TTC549 (cell line): Measurements from ENCODE around the gene TBX18.

Experiments
- FAIRE-seq: peaks from 2 replicates; lab custom pipeline; 2012; peaks lifted over from hg19 to GRCh38; lab: Jason Lieb, UNC

Gene TBX18

DNA sequence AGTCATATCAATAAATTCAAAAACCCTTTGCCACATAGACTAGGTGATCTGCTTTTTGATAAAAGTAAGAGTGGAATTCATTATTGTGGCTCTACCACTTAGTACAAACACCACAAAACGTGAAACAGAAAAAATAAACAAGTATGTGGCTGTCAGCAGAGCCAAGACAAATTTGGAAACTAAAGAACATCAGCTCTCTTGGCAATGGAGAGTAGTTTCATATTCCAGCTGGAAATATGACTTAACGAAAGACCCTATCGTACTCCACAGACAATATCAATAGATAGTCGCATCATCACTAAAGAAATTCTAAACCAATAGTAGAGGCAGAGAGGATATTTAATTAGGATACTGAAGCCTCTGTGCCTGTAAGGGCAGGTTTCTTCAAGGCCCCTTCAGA is 20.8 kb downstream of the TBX18 start:
- FAIRE-seq, result no peak

DNA sequence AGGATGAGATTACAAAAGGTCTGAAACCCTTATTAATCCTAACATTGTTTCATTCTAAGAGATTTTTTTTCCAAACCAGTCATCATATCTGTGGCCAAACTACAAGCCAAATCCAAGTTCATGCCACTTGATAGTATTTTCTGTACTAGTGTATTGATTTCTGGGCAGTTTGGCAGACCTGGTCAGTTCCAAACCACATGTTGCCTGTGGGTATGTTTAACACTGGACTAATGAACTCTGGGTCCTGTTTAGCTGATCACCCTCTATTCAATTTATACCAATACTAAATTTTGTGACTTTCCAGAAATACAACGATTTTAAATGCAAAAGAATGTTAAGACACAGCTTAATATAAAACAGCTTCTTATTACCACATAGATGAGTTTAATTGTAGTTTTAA is 24.0 kb downstream of the TBX18 start:
- no peak for FAIRE-seq

DNA sequence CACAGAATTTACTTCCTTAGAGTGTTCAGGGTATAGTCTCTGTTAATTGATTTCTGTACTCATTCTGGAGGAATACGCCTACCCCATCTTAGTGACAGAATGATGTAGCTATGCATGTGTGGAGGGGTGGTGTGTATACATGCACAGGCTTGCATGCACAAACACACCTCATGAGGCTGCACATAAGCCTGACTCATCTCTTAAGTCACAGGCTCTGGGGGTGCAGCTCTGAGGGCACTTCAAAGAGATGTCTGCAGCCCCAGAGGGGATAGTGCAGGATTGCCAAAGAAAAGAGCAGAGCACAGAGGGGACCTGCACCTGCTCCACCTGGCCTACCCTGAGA is 24.6 kb downstream of the TBX18 start:
- no peak for FAIRE-seq

DNA sequence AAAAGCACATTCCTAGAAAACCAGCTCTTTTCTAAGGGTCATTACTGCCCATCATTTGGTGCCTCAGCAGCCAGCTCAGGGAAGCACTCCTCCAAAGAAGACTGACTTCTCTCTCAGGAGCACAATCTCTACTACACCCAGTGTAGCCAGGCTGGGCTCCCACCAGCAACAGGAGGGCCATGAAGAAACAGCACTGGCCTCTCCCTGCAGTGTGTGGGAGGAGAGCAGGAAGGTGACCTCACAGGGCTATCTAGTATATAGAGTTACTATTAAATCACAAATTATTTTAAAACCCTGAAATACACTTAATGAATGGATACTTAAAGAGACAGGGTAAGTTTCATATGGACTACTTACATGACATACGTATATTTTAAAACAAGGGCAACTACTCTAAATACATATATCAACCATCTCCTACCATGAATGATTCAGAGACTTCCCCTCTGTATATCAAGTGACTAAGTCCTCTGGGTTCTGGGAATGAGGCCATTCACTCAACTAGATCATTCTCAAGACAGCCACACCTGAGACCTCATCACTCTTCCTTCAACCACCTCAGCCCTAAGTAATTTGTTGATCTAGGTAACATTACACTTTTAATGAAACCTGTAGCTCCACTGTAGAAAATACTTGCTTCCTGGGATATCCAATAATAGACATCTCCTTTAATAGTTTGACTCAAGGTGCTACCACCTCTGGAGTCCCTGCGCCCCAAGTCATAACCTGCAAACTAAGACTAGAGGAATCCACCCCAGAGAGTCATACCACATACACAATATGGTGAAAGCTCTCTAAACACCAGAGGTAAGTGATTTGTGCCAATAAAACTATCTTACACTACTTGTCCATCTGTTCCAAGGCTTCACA is 25.2 kb downstream of the TBX18 start:
- FAIRE-seq, result no peak

DNA sequence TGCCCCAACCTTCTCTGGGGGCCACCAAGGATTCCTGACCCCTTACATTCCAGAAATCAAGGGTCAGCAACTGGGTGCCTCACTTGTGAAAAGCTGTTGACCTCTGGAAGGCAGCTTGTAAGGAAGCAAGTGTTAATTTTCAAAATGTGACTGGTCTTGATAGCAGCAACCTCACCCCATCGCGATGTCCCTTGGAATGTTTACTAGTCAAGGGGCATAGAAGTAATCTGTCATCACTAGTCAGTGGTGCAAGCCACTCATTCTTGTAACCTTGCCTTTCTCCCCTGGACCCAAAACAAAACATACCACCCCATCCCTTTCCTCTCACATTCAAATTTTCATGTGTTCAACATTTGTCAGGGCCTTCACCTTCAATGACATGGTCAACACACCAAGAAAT is 30.5 kb downstream of the TBX18 start:
- no peak for FAIRE-seq

DNA sequence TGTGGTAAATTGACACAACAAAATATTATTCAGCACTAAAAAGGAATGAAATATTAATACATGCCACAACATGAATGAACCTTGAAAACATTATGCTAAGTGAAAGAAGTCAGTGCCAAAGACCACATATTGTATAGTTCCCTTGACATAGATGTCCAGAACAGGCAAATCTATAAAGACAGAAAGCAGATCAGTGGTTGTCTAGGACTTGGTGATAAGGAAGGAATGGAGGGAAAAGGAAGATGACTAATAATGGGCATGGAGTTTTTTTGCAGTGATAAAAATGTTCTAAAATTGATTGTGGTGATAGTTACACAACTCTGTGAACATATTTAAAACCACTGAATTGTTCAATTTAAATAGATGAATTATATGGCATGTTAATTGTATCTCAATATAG is 32.5 kb downstream of the TBX18 start:
- FAIRE-seq, result no peak

DNA sequence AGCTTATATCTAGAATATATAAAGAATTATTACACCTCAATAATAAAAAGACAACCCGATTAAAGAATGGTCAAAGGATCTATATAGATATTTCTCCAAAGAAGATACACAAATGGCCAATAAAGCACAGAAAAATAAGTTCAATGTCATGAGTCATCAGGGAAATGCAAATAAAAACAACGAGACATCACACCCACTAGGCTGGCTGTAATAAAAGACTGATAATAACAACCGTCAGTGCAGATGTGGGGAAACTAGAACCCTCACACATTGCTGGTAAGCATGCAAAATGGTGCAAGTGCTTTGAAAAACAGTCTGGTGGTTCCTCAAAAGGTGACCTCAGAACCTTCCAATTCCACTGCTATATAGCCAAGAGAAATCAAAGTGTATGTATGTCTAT is 33.0 kb downstream of the TBX18 start:
- FAIRE-seq, result no peak

DNA sequence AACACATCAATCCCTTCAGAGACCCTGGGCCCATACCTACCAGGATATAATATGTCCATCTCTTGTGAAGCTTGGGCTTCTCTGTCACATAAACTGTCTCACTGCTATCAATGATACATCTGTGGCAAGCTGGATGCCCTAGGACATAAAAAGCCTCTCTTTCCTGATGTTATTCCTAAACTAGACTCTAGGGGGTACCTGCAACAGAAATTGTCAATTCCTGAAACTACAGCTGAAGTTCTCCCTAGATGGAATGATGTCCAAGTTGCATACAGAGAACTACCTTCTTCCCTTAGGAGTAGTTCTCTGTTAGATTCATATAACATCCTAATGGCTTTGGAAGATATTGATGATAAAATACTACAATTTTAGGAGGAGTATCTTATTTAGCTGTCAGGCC is 35.8 kb downstream of the TBX18 start:
- no peak for FAIRE-seq

DNA sequence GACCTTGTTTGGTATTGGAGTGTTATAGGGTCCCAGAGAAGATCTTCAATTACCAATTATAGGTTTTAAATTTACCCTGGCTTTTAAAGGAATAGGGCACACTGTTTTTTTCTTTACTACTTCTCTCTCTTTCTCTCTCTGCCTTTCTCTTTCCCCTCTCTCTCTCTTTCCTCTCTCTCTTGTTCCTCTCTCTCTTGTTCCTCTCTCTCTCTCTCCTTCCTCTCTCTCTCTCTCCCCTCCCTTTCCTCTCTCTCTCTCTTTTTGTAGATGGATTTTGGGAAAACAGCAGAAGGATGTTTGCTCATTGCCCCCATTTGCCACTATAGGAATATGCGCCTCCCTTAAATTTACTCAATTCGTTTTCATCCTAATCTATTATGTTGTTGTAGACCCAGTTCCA is 45.2 kb downstream of the TBX18 start:
- no peak for FAIRE-seq

DNA sequence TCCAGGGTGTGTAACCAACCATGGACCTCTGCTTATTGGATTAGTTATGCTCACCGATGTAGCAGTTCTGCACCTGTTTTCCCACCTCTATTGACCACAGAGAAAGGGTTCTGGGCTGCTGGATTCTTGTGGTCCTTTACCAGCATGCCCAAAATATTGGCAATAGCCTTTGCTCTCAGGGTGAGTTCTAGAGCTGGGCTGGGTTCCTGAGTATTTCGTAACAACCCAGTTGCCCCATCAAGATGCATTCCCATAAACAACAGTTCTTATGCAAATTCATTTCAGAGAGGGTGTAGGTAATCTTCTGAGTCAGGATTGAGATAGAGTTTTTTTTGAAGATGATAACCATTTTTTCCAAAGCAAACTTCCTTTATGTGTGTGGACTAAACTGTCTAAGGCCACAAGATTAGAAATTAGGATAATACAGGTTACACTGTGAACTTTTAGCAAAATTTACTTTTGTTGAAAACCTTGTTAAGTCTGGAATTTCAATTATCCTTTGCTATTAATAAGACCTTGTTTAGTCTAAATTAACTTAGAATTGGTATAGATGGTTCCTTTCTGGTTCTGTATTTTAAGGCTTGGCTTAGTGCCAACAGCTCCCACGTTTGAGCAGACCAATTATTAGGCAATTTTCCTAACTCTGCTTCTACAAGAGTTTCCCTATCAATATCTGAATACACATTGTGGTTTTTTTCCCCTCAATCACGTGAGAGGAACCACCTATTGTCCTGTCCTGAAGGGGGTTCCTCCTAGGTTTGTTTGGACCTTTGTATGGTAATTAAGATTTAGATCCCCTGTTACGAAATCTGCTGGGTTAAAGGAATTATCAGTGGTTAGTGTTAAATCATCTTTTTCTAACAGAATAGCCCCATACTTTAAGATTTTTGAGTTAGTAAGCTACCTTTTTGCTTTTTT is 46.1 kb downstream of the TBX18 start:
- no peak for FAIRE-seq

DNA sequence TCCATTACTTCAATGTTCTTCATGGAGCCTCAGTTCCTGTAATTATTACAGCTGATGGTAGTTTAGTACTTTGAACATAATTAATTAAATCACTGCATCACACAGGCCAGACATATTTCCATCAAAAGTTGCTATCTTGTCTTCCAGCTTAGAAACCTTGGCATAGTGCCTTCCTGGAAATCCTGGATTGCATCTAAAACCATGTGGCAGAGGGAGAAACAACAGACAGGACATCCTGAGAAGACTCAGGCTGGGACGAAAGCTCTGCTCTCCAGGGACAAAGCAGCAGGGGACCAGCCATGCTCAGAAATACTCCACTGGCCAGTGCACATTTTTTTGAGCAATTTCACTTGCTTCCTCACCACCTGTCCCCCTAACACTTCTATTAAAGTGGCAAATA is 55.3 kb downstream of the TBX18 start:
- no peak for FAIRE-seq

DNA sequence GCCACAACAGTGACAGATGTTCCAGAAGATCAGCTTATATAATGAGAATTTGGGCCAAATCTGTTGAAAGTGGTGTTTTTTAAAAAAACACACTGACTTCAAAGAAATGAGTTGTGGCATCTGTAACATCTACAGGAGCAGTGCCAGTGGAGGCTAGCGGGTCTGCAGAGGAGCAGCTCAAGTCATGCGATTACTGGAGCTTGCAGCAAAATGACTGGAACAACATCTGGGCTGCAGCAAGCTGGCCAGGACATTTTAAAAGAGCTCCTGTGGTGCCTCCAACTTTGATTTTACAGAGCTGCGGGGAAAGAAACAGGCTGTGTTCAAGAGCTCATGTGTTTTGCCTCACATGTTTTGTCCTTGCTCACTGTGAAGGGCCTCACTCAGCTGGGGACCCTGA is 57.2 kb downstream of the TBX18 start:
- FAIRE-seq, result no peak

DNA sequence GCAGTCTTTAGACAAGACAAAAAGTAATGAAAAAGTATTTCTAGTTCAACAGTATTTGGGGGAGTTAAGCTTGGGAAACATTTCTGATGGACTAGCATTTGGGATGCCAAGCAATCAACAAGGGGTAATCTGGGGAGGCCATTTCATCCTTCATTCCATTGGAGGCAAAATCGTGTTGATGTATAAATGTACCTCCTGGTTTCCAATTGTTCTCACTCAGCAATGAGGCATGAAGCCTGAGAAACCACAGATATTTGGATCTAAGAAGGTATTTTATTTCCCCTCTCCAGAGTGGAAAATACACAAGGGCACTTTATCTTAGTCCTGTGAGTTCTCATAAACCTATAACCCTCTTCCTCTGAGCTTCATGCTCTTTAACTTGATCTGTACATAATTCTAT is 68.2 kb downstream of the TBX18 start:
- FAIRE-seq, result no peak

DNA sequence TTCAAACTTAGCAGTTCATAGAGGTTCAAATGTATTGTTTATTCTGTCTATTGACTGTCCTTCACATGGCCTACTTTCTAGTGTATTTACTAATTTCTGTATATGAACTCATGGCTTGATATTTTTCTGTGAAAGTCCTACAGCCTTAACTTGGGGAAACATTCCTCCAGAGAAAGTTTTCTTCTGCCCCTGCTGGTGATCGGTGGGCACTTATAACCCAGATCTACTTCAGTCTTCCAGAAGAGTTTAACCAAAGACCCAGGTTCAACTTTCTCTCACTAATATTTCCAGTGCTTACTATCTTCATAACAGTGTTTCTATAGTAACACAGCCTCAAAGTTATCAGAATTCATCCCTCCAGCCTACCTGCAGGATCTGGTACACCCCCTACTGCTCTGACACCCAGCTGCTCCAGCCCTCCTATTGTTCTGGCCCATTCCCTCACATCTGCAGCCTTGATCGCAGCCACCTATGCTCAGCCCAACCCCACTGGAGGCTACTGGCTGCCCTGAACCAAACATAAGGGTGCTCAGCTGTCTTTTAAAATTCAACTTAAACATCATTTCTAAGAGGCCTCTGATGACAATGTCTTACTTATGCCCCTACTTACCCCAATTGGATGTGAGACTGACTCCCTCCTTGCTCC is 72.3 kb downstream of the TBX18 start:
- FAIRE-seq, result no peak

DNA sequence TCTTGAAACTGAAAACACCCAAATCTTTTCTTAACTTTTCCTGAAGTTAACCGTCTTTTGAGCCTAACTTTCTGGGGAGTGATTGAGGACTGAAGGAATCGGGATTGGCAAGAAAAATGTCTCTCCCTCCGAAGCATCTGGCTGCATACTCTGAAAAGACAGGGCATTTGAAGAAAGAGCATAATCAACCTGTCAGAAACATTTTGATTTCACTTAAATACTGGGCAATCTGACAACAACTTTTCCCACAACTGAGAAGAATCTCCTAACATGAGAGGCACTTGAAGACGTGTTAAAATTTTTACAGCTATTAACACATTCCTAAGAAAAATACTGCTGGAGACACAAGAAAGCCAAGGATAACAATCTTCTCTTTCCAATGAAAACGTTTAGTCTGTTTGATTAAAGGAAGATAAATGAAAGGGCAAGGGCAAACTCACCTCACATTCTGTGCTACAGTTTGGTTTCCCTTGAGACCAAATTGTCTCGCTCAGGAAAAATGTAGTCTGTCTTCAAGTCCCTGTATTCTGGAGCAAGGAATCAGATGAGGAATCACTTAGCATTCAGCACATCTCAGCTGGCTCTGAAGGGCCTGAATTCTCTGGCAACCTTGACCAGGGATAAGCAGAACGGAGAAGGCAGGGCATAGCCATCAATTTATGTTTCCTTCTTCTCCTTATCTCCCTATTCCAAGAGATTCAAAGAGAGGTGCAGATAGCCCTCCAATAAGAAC is 76.1 kb downstream of the TBX18 start:
- FAIRE-seq, result no peak

DNA sequence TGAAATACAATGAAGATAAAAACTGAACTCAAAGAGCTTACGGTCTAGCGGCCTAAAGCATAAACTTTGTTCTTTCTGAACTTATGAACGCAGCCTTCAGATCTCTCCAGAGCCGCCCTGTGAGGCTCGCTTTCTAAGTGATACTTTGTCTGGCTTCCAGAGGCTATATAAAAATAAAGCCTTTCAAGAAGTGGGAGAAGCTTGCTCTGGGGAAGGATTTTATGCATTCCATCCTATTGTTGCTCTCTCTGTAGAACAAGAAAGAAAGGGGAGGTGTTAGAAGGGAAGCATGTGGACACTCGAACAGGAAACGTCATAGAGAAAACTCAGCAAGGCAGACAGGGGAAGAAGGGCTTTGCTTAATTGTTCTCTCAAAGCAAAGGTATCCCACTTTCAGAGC is 77.0 kb downstream of the TBX18 start:
- no peak for FAIRE-seq

DNA sequence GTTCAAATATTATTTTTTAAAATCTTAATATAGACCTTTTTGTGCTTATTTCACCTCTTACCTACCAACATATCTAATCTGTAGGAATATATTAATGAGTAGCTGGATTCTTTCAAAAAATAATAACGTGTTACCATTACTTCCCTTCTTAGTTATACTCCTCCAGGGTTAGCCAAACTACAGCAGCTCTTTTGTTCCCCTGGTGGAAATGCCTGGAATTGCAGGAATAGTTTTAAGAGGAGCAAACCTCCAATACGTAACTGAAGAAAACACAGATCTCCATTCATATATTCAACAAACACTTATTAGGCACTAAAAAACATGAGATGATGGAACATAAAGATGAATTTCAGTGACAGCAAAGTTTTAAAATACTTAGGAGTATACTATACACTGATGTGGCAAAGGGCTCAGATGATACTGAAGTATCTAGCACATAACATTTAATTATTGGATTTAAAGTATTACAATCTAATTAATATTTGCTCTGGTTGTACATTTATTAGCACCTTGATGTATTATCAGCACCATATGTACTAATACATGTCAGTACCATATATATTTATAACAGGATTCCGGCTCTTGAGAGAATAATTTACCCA is 78.3 kb downstream of the TBX18 start:
- FAIRE-seq, result no peak

DNA sequence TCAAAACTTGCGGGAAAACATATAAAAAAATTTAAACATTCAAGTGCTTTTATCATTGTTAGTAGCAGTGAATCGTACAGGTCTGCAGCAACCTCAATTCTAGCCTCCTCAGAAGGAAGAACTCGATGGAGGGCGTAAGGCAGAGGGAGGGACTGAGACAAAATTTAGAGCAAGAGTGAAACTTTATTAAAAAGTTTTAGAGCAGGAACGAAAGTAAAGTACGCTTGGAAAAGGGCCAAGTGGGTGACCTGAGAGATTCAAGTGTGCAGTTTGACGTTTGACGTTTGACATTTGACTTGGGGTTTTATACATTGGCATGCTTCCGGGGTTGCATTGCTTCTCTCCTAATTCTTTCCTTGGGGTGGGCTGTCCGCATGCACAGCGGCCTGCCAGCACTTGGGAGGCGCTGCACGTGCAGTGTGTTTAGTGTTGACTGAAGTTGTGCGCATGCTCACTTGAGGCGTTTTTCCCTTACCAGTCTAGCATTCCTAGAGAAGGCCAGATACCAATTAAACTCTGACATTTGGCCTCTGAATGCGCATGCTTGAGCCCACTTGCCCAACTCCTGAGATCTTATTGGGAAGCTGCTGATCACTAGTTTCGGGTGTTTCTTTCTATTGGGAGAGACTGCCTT is 82.6 kb downstream of the TBX18 start:
- FAIRE-seq, result no peak

DNA sequence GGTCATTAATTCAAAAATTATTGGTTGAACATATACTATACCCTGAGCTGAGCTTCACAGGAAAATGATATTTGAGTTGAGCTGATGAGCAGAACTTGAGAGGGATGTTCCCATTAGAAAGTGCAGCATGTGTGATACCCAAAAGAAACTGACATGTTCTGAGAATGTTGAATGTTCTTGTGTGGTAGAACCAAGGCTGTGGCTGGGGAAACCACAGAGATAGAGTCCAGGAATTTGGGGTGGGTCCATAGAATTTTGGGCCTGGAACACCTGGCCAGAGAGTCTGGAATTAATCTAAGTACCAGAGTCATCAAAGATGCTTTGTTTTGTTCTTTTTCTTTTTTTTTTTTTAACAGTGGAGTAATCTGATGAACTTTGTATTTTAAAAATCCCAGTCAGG is 88.7 kb downstream of the TBX18 start:
- no peak for FAIRE-seq

DNA sequence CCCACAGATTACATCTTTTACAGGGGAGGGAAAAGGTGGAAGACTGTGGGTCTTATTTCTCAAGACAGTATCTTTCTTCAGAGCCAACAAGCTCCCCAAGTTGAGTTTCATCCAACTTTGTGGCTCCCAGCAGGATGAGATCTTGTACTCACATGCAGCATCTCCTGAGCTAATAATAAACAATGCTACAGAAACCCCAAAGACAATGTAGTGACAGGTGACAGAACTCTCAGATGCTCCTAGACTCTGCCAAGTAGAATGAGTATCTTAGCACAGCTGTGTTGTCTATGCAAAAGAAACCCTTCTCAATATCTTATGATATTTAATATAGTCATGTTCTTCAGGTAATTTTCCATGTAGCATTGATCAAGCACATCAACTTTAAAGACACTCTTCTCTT is 90.0 kb downstream of the TBX18 start:
- FAIRE-seq, result no peak

DNA sequence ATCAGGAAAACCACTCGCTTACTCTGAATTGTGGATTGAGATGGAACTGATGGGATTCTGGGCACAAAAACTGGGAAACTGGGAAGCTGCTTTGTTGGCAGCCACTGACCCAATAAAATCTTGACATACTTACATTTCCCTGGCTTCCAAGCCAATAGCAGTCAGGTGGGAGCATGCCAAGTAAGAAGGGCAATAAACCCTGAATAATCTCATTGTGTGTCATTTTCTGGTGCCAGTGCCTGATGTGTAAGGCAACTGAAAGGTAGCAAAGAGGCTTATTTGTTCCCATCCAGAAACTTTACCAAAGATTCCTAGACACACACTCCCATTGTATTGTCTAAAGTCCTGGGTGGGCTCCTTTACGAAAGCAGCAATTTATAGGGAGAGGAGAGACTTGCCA is 93.2 kb downstream of the TBX18 start:
- FAIRE-seq, result no peak

DNA sequence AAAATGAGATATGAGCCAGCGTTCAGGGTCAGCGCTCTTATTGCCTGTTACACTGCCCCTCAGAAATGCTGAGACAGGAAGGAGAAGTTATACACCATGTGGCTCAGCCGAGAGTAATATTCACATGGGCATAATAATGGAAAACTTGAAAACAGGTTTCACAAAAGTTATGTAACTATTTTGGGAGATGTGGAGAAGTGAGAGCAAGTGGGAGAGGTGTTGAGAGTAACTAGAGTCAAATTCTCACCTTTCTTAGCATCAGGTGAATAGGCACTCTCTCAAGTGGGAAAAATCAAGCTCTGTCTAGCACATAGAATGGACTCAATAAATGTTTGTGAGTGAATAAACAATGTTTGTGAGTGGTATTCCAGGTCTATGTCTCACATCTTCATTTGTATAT is 94.5 kb downstream of the TBX18 start:
- no peak for FAIRE-seq
